ENCODE measurements around the gene GFAP. TPM values are rescaled to one million over a fixed set of nuclear protein-coding genes. Genes with fewer than 3 reads are reported as not detected.
A peak's percentile ranks its signal among the peaks of the same experiment; 100 is the strongest.

Gene GFAP
- total RNA-seq, 1 donor from 2014 or later, result not detected

GRCh38 chr17:44867841-44868240 is 47.5 kb downstream of the GFAP start:
- no peak for DNase-seq (ENCODE audit: extremely low read depth, low read depth, low spot score)

- no peak for DNase-seq (ENCODE audit: extremely low read depth, low read depth, low spot score)
These were observed 49.4 kb downstream of the GFAP start for GRCh38 chr17:44865931-44866330.

- DNase-seq (ENCODE audit: extremely low read depth, low read depth, low spot score), result peak; percentile 39
These were observed 50.1 kb downstream of the GFAP start for GRCh38 chr17:44865231-44865660.

- DNase-seq (ENCODE audit: extremely low read depth, low read depth, low spot score), result no peak
These were observed 50.5 kb downstream of the GFAP start for GRCh38 chr17:44864831-44865230.

- DNase-seq (ENCODE audit: extremely low read depth, low read depth, low spot score), result peak; percentile 60
These were observed 52.0 kb downstream of the GFAP start for GRCh38 chr17:44863061-44863918.

GRCh38 chr17:44862278-44862914 is 52.9 kb downstream of the GFAP start:
- no peak for DNase-seq (ENCODE audit: extremely low read depth, low read depth, low spot score)

- no peak for DNase-seq (ENCODE audit: extremely low read depth, low read depth, low spot score)
These were observed 55.6 kb downstream of the GFAP start for GRCh38 chr17:44859701-44860100.

GRCh38 chr17:44854192-44854591 is 61.1 kb downstream of the GFAP start:
- DNase-seq (ENCODE audit: extremely low read depth, low read depth, low spot score), result no peak

Other genes with a start within 250 kb of the GFAP start
- 15.5 and 20.3 TPM in 2 replicates for gene CCDC43, start 225.7 kb downstream of the GFAP start, total RNA-seq
- 4.9 and 6.6 TPM in 2 replicates for gene DBF4B, start 206.8 kb downstream of the GFAP start, total RNA-seq
- gene ADAM11, start 156.5 kb downstream of the GFAP start, total RNA-seq, result 0.23 and 2.5 TPM in 2 replicates
- 20.8 and 22.7 TPM in 2 replicates for gene GJC1, start 85.2 kb downstream of the GFAP start, total RNA-seq
- gene HIGD1B, start 67.6 kb downstream of the GFAP start, total RNA-seq, result not detected in 2 replicates
- 71.1 and 98.6 TPM in 2 replicates for gene EFTUD2, start 16.1 kb downstream of the GFAP start, total RNA-seq
- 4.7 and 6.8 TPM in 2 replicates for gene KIF18B, start 32.3 kb upstream of the GFAP start, total RNA-seq
- gene C1QL1, start 52.8 kb upstream of the GFAP start, total RNA-seq, result 0.47 TPM in 1 of 2 replicates, not detected in the other
- 35.2 and 37.2 TPM in 2 replicates for gene DCAKD, start 136.1 kb upstream of the GFAP start, total RNA-seq
- gene NMT1, start 145.8 kb upstream of the GFAP start, total RNA-seq, result 95.0 and 205 TPM in 2 replicates
- 35.3 and 41.5 TPM in 2 replicates for gene PLCD3, start 217.0 kb upstream of the GFAP start, total RNA-seq
- 5.5 and 5.6 TPM in 2 replicates for gene ACBD4, start 220.2 kb upstream of the GFAP start, total RNA-seq
- gene HEXIM1, start 233.0 kb upstream of the GFAP start, total RNA-seq, result 16.2 and 16.7 TPM in 2 replicates
- gene HEXIM2, start 246.4 kb upstream of the GFAP start, total RNA-seq, result 1.3 and 3.3 TPM in 2 replicates